H1 (cell line): ENCODE data around the gene SLC6A7. TPM values are rescaled to one million over a fixed set of nuclear protein-coding genes. Genes with fewer than 3 reads are reported as not detected.

ENCODE experiments used
- CTCF ChIA-PET: fragments of 300-600 bp; sonication (Branson Sonifier 250); formaldehyde crosslinking; loops from one replicate; lab custom pipeline; 2021; ENCODE audit not compliant: partially characterized antibody; lab: Charles Lee
- POLR2A ChIA-PET: fragments of 300-600 bp; sonication (Branson Sonifier 250); formaldehyde crosslinking; loops from one replicate; lab custom pipeline; 2021; ENCODE audit warnings: inconsistent platforms; ENCODE audit not compliant: partially characterized antibody; lab: Charles Lee
- DNase-seq, 2 experiments: peaks; one replicate each; pipeline versions ENCODE4 v3.0.0 to v3.0.0-alpha.2; 2010 to 2022; ENCODE audit warnings: low spot score in 2 of 2, low read depth in 1 of 2, mixed read lengths in 1 of 2
- FAIRE-seq: peaks from 2 replicates; lab custom pipeline; 2011; peaks lifted over from hg19 to GRCh38; lab: Jason Lieb, UNC
- H2AFZ ChIP-seq: 2 replicates; pipeline ENCODE4 v1.8.1; 2012; ENCODE audit warnings: low read length, inconsistent platforms
- H2AK5ac ChIP-seq: 2 replicates; pipeline ENCODE4 v1.6.1; 2013; ENCODE audit warnings: low read depth, low read length
- H2BK120ac ChIP-seq: replicated peaks from 2 replicates; pipeline ENCODE3; 2013; ENCODE audit warnings: low read depth, low read length, inconsistent platforms
- H2BK12ac ChIP-seq: 2 replicates; pipeline ENCODE4 v1.6.1; 2013; ENCODE audit warnings: low read depth, low read length
- H2BK15ac ChIP-seq: 2 replicates; pipeline ENCODE4 v1.6.1; 2013; ENCODE audit warnings: low read length
- H2BK20ac ChIP-seq: 2 replicates; pipeline ENCODE4 v1.6.1; 2013; ENCODE audit warnings: low read length
- H2BK5ac ChIP-seq: 2 replicates; pipeline ENCODE4 v1.6.1; 2013; ENCODE audit warnings: low read depth, low read length
- H3K14ac ChIP-seq: 2 replicates; pipeline ENCODE4 v1.6.1; 2013; ENCODE audit warnings: inconsistent platforms; ENCODE audit not compliant: insufficient read length
- H3K18ac ChIP-seq: 2 replicates; pipeline ENCODE4 v1.6.1; 2013; ENCODE audit warnings: low read length; ENCODE audit errors: extremely low read depth
- H3K23ac ChIP-seq: 2 replicates; pipeline ENCODE4 v1.6.1; 2013; ENCODE audit warnings: inconsistent platforms; ENCODE audit not compliant: insufficient read length
- H3K23me2 ChIP-seq: 2 replicates; pipeline ENCODE4 v1.6.1; 2013; ENCODE audit warnings: low read depth, low read length
- H3K27ac ChIP-seq: 2 replicates; pipeline ENCODE4 v1.6.1; 2011; ENCODE audit warnings: low read depth, low read length, inconsistent platforms
- H3K27me3 ChIP-seq, 4 experiments: replicated peaks in 1 of 4; 1 replicate in 1 of 4; 2 replicates in 3 of 4; pipeline versions ENCODE4 v1.6.1 to v1.8.1; 2011 to 2013; ENCODE audit warnings: low read length in 3 of 4, mild to moderate bottlenecking in 3 of 4, inconsistent platforms in 2 of 4, mixed read lengths in 2 of 4, moderate library complexity in 1 of 4; ENCODE audit not compliant: control insufficient read depth in 3 of 4, insufficient read depth in 3 of 4; ENCODE audit errors: extremely low read depth in 1 of 4
- H3K36me3 ChIP-seq, 4 experiments: 2 replicates each; pipeline versions ENCODE4 v1.6.1 to v1.8.1; 2011 to 2013; ENCODE audit warnings: mild to moderate bottlenecking in 4 of 4, low read length in 3 of 4, moderate library complexity in 2 of 4, control low read depth in 1 of 4, inconsistent platforms in 1 of 4; ENCODE audit not compliant: insufficient read depth in 4 of 4, control insufficient read depth in 2 of 4
- H3K4ac ChIP-seq: replicated peaks from 2 replicates; pipeline ENCODE3; 2013; ENCODE audit warnings: low read length, low read depth, mixed read lengths, inconsistent platforms; ENCODE audit not compliant: insufficient read length
- H3K4me1 ChIP-seq, 4 experiments: replicated peaks in 1 of 4; 1 replicate in 1 of 4; 2 replicates in 3 of 4; pipeline versions ENCODE4 v1.6.1 to v1.8.1; 2011 to 2013; ENCODE audit warnings: low read length in 3 of 4, inconsistent platforms in 2 of 4, mixed read lengths in 1 of 4; ENCODE audit not compliant: insufficient read depth in 4 of 4, control insufficient read depth in 3 of 4
- H3K4me2 ChIP-seq, 2 experiments: 2 replicates each; pipeline versions ENCODE4 v1.6.1 to v1.8.1; 2011 to 2013; ENCODE audit warnings: low read depth in 2 of 2, low read length in 2 of 2, control low read depth in 1 of 2, inconsistent platforms in 1 of 2, mild to moderate bottlenecking in 1 of 2; ENCODE audit not compliant: insufficient read depth in 1 of 2
- H3K4me3 ChIP-seq, 4 experiments: fragments of 200-600, 300-600 bp in 1 of 4; sonication (generic), shearing (Covaris generic), sonication (Bioruptor Twin) in 1 of 4; 2 replicates each; pipeline versions ENCODE4 v1.5.1 to v1.8.1; 2011 to 2016; ENCODE audit warnings: low read length in 4 of 4, low read depth in 3 of 4, control low read depth in 2 of 4, inconsistent platforms in 2 of 4, mild to moderate bottlenecking in 2 of 4, mixed read lengths in 1 of 4, moderate library complexity in 1 of 4; ENCODE audit not compliant: insufficient read depth in 2 of 4; ENCODE audit errors: extremely low read depth in 1 of 4
- H3K56ac ChIP-seq: replicated peaks from 2 replicates; pipeline ENCODE3; 2013; ENCODE audit warnings: low read depth, mild to moderate bottlenecking, mixed read lengths, low read length, inconsistent platforms; ENCODE audit not compliant: insufficient read length
- H3K79me1 ChIP-seq: 2 replicates; pipeline ENCODE4 v1.6.1; 2013; ENCODE audit warnings: low read depth, low read length, control low read depth
- H3K79me2 ChIP-seq, 2 experiments: 2 replicates each; pipeline versions ENCODE4 v1.6.1 to v1.8.1; 2012 to 2013; ENCODE audit warnings: low read length in 2 of 2, mild to moderate bottlenecking in 2 of 2, inconsistent platforms in 1 of 2; ENCODE audit not compliant: insufficient read depth in 2 of 2, control insufficient read depth in 1 of 2
- H3K9ac ChIP-seq, 4 experiments: replicated peaks in 1 of 4; 1 replicate in 1 of 4; 2 replicates in 3 of 4; pipeline versions ENCODE4 v1.6.1 to v1.8.1; 2011 to 2013; ENCODE audit warnings: low read depth in 3 of 4, low read length in 3 of 4, control low read depth in 2 of 4, mild to moderate bottlenecking in 2 of 4, moderate library complexity in 2 of 4, inconsistent platforms in 1 of 4; ENCODE audit errors: extremely low read depth in 1 of 4
- H3K9me3 ChIP-seq, 2 experiments: 2 replicates each; pipeline versions ENCODE4 v1.6.1 to v1.8.1; 2012 to 2013; ENCODE audit warnings: mild to moderate bottlenecking in 2 of 2, moderate library complexity in 2 of 2, control low read depth in 1 of 2, inconsistent platforms in 1 of 2, low read depth in 1 of 2, low read length in 1 of 2, mixed read lengths in 1 of 2; ENCODE audit not compliant: insufficient read depth in 2 of 2
- H4K20me1 ChIP-seq, 2 experiments: replicated peaks in 1 of 2; 2 replicates each; pipeline versions ENCODE3 to v1.8.1; 2011 to 2013; ENCODE audit warnings: inconsistent platforms in 2 of 2, low read length in 2 of 2, mild to moderate bottlenecking in 1 of 2; ENCODE audit not compliant: insufficient read depth in 2 of 2, control insufficient read depth in 1 of 2
- H4K5ac ChIP-seq: 2 replicates; pipeline ENCODE4 v1.6.1; 2013; ENCODE audit warnings: low read length, low read depth, mixed read lengths, inconsistent platforms; ENCODE audit not compliant: insufficient read length
- H4K8ac ChIP-seq: 2 replicates; pipeline ENCODE4 v1.8.0; 2013; ENCODE audit warnings: mild to moderate bottlenecking, moderate library complexity, low read length, inconsistent platforms; ENCODE audit not compliant: insufficient read depth; ENCODE audit errors: extremely low read depth
- H4K91ac ChIP-seq: replicated peaks from 2 replicates; pipeline ENCODE3; 2013; ENCODE audit warnings: low read length, mixed read lengths, inconsistent platforms; ENCODE audit not compliant: insufficient read length
- BRCA1 ChIP-seq: IDR thresholded peaks from 2 replicates; pipeline ENCODE4 v1.6.1; 2012; ENCODE audit warnings: low read depth, low read length, improper control_type of control experiment
- EP300 ChIP-seq, 2 experiments: IDR thresholded peaks; 1 replicate in 1 of 2; 2 replicates in 1 of 2; pipeline ENCODE4 v1.6.1; 2011 to 2012; ENCODE audit warnings: low read depth in 2 of 2, low read length in 2 of 2, mild to moderate bottlenecking in 2 of 2, borderline replicate concordance in 1 of 2, inconsistent platforms in 1 of 2, moderate library complexity in 1 of 2
- JUND ChIP-seq: IDR thresholded peaks from 2 replicates; pipeline ENCODE4 v1.6.1; 2011; ENCODE audit warnings: mild to moderate bottlenecking, improper control_type of control experiment, low read length
- PHF8 ChIP-seq: fragments of 200-600 bp; sonication (generic); conservative IDR thresholded peaks from 2 replicates; pipeline ENCODE4 v1.7.1; 2012; ENCODE audit warnings: low read depth, mild to moderate bottlenecking, inconsistent platforms, low read length, moderate library complexity
- RFX5 ChIP-seq: IDR thresholded peaks from 2 replicates; pipeline ENCODE4 v1.6.1; 2011; ENCODE audit warnings: low read depth, low read length, improper control_type of control experiment, borderline replicate concordance
- WGBS, 2 experiments: shearing (Covaris generic) in 1 of 2; methylation state at CpG; one replicate each; pipeline versions ENCODE4 v1.1.6 to v1.1.7; 2013 to 2015; ENCODE audit warnings: low lambda C conversion rate in 2 of 2, mixed read lengths in 2 of 2, inconsistent platforms in 1 of 2, low coverage in 1 of 2, missing lambda C conversion rate in 1 of 2; ENCODE audit not compliant: insufficient replicate concordance in 2 of 2, insufficient coverage in 1 of 2, insufficient read length in 1 of 2; ENCODE audit errors: extremely low coverage in 1 of 2, missing lambda C conversion rate in 1 of 2; 5-methylcytosine and 5-hydroxymethylcytosine counted together
- polyA plus RNA-seq, 7 experiments: library from polyadenylated mRNA; depleted of rRNA in 3 of 7; stranded (reverse) in 5 of 7; unstranded in 2 of 7; fragments of >200 nt in 5 of 7; fragments of 200-250 nt in 2 of 7; gene quantifications; 1 replicate in 5 of 7; 2 replicates in 1 of 7; 4 replicates in 1 of 7; pipeline versions ENCODE4 v1.2.1 to v1.2.3, GENCODE V29; 2011 to 2013; ENCODE audit warnings: missing spikeins in 2 of 7, mixed read lengths in 2 of 7
- total RNA-seq: library from RNA; stranded (reverse); fragmentation: NEBNext Ultra II Directional; extraction: Animal tissue kit (Norgen Biotek cat#: 25700); gene quantifications from 2 replicates; pipeline ENCODE4 v1.2.1, GENCODE V29; 2021

Gene SLC6A7
- total and polyA plus RNA-seq, 2 of the 8 experiments (the other 6 are each of a cell fraction or from before 2014, with no cell fraction given), result 0.07 to 0.12 TPM

DNA sequence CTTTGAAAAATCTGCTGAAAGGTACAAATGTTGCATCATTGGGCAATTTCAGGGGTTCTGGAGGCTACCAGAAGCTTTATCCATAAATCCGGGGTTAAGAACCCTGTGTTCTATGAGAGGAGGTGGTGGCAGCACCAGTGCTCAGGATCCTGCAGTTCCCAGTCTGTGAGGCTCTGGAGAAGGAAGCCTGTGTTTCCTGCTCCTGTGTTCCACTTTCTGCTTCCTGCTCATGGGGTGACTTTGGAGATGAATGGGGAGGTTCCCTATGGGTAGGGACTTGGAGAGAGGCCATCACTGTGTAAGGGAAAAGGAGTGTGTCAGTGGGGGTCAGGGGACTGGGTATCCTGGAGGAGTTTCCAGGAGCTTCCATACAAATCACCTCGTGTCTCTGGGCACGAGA is 21.0 kb upstream of the SLC6A7 start:
- H3K4me2 ChIP-seq, result no peak overlapping the region
- no peaks in the 10 kb centered on the region; a peak in 1 of 8 replicates for H3K36me3 ChIP-seq
- ChIA-PET CTCF (interaction anchor here (0.8 to 17.8 kb wide), 21 partner anchors 7 to 183 kb away, joined by 3 to 406 read pairs (median 6); partner anchors contain the start of genes CDX1 and SLC6A7), POLR2A (interaction anchor here (1.2 kb wide), 1 partner anchor 279 kb away, joined by 3 read pairs; no protein-coding TSS in a partner anchor)
- H2AK5ac ChIP-seq, result no peak overlapping the region
- H4K5ac ChIP-seq, result no peak overlapping the region
- peaks cover 4 to 7% of the 10 kb centered on the region in 2 experiments for H4K20me1 ChIP-seq
- peaks cover 3% of the 10 kb centered on the region; the same call in 1 of the 2 replicates for H3K23me2 ChIP-seq
- no peak for DNase-seq
- no peak overlapping the region for H3K27ac ChIP-seq
- no peaks in the 10 kb centered on the region for H3K79me2 ChIP-seq
- no peak overlapping the region for H2BK15ac ChIP-seq
- no peak overlapping the region for H3K14ac ChIP-seq
- FAIRE-seq, result no peak
- no peak overlapping the region for H3K23ac ChIP-seq
- H3K27me3 ChIP-seq, result peaks cover 58 to 77% (median 73%) of the 10 kb centered on the region in 4 experiments
- peaks cover 4 to 9% (median 7%) of the 10 kb centered on the region in 4 experiments for H3K4me1 ChIP-seq
- H3K56ac ChIP-seq, result no peak overlapping the region
- H2BK120ac ChIP-seq, result no peak overlapping the region
- H3K9me3 ChIP-seq, result no peaks in the 10 kb centered on the region
- WGBS, 2 experiments, result 84% methylated on average over 3 of the region's 3 CpGs; no CpG with 5 or more reads in 1 of the 2 experiments
- H2BK12ac ChIP-seq, result no peak overlapping the region
- H3K4ac ChIP-seq, result no peak overlapping the region
- H4K91ac ChIP-seq, result no peak overlapping the region
- H2BK5ac ChIP-seq, result no peak overlapping the region
- no peak for TF ChIP-seq RFX5
- TF ChIP-seq BRCA1, result no peak
- TF ChIP-seq EP300 (IDR thresholded peaks at IDR 0.05; ENCODE audit: borderline replicate concordance in 1 of 2, low read depth in 2 of 2, low read length in 2 of 2), result no peak
- TF ChIP-seq PHF8, result no peak
- TF ChIP-seq JUND, result no peak
- no peak overlapping the region for H4K8ac ChIP-seq
- H3K79me1 ChIP-seq, result no peaks in the 10 kb centered on the region
- no peak overlapping the region for H2BK20ac ChIP-seq
- no peak overlapping the region for H3K18ac ChIP-seq
- H3K9ac ChIP-seq, result no peak overlapping the region
- no peak overlapping the region for H3K4me3 ChIP-seq
- no peak overlapping the region for H2AFZ ChIP-seq
